ENCODE measurements around the gene MIPOL1. TPM values are rescaled to one million over a fixed set of nuclear protein-coding genes. Genes with fewer than 3 reads are reported as not detected.

The MIPOL1 gene
- total RNA-seq, 6 experiments from 2014 or later, result 6.5 to 7.7 (median 6.8) TPM

DNA sequence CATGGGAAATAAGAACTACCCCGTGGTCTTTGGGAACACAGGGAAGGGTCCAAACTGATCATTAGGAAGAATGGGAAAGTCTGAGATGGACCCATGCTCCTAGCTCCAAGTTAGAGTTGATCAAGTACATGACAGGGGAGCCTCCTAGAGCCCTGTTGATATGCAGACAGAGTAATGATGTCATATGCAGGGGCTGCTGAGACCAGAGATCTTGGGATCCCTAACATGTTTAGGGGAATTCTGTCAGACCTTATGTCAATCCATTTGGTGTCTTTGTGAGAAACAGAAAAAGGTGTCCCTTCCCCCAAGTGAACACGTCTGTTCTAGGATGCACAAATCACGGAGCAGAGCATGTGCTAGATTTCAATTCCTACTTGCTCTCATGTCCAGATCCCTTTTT, 31.9 kb upstream of the MIPOL1 start:
- TF ChIP-seq, protein P1, sequence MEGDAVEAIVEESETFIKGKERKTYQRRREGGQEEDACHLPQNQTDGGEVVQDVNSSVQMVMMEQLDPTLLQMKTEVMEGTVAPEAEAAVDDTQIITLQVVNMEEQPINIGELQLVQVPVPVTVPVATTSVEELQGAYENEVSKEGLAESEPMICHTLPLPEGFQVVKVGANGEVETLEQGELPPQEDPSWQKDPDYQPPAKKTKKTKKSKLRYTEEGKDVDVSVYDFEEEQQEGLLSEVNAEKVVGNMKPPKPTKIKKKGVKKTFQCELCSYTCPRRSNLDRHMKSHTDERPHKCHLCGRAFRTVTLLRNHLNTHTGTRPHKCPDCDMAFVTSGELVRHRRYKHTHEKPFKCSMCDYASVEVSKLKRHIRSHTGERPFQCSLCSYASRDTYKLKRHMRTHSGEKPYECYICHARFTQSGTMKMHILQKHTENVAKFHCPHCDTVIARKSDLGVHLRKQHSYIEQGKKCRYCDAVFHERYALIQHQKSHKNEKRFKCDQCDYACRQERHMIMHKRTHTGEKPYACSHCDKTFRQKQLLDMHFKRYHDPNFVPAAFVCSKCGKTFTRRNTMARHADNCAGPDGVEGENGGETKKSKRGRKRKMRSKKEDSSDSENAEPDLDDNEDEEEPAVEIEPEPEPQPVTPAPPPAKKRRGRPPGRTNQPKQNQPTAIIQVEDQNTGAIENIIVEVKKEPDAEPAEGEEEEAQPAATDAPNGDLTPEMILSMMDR (IDR thresholded peaks at IDR 0.05), result no peak
- DNase-seq, result no peak
- Mint-ChIP-seq H3K36me3 (ENCODE audit: low read depth) (no peaks in the 10 kb centered on the region), H3K9me3 (no peaks in the 10 kb centered on the region), H3K27me3 (ENCODE audit: insufficient read depth) (peaks cover 10% of the 10 kb centered on the region), H3K27ac (no peak overlapping the region), H3K4me3 (no peak overlapping the region), H3K4me1 (ENCODE audit: low read depth) (peaks cover 6% of the 10 kb centered on the region; the same call in 1 of the 2 replicates)

- Mint-ChIP-seq H3K36me3 (ENCODE audit: low read depth) (no peaks in the 10 kb centered on the region), H3K4me1 (ENCODE audit: low read depth) (peaks cover 11% of the 10 kb centered on the region), H3K27ac (no peak overlapping the region), H3K9me3 (no peaks in the 10 kb centered on the region), H3K4me3 (no peak overlapping the region), H3K27me3 (ENCODE audit: insufficient read depth) (peaks cover 10% of the 10 kb centered on the region)
- TF ChIP-seq, protein P1 (IDR thresholded peaks at IDR 0.05), result no peak
- no peak for DNase-seq
Measured at GRCh38 chr14:37167151-37168047, 30.3 kb upstream of the MIPOL1 start.

DNA sequence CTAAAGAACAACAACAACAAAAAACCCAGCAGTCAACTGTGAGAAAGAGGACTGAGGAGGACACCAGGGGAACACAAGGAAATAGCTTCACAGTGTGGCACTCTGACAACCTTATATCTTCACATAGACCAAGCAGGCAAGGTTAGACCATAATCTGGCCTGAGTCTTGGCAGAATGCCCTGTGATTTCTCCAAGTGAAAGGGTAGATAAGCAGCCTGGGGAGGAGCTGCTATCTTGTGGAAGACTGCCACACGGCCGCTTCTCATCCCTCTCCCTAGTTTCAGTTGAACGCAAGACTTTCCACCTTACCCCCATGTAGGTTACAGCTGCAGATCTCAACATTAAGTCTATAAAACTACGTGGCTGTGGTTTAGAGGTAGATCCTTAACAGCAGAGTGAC, 29.0 kb upstream of the MIPOL1 start:
- Mint-ChIP-seq H3K36me3 (ENCODE audit: low read depth) (no peaks in the 10 kb centered on the region), H3K4me3 (no peak overlapping the region), H3K27ac (no peak overlapping the region), H3K4me1 (ENCODE audit: low read depth) (peaks cover 22% of the 10 kb centered on the region), H3K9me3 (no peaks in the 10 kb centered on the region), H3K27me3 (ENCODE audit: insufficient read depth) (peaks cover 10% of the 10 kb centered on the region)
- TF ChIP-seq, protein P1 (IDR thresholded peaks at IDR 0.05), result no peak
- DNase-seq, result no peak

DNA sequence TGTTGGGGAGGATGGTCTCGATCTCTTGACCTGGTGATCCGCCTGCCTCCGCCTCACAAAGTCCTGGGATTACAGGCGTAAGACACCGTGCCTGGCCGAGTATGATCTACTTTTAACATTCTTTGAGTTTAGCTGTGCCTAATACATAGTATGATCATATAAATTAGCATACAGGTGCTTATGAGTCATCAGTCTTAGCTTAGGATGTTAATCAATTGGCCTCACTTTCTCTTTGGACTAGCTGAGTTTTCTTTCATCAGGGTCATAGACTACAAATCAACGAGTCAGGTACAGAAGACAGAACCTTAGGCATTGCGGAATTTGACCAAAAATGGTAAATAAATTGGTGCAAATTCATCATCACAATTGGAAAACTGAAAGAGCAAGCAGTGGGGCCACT, 27.5 kb upstream of the MIPOL1 start:
- no peak overlapping the region for H3K4me3 Mint-ChIP-seq
- H3K9me3 Mint-ChIP-seq, result no peaks in the 10 kb centered on the region
- TF ChIP-seq, protein P1 (IDR thresholded peaks at IDR 0.05), result no peak
- H3K27ac Mint-ChIP-seq, result no peak overlapping the region
- peaks cover 22% of the 10 kb centered on the region for H3K4me1 Mint-ChIP-seq (ENCODE audit: low read depth)
- DNase-seq, result no peak
- H3K36me3 Mint-ChIP-seq (ENCODE audit: low read depth), result no peaks in the 10 kb centered on the region
- peaks cover 10% of the 10 kb centered on the region for H3K27me3 Mint-ChIP-seq (ENCODE audit: insufficient read depth)

DNA sequence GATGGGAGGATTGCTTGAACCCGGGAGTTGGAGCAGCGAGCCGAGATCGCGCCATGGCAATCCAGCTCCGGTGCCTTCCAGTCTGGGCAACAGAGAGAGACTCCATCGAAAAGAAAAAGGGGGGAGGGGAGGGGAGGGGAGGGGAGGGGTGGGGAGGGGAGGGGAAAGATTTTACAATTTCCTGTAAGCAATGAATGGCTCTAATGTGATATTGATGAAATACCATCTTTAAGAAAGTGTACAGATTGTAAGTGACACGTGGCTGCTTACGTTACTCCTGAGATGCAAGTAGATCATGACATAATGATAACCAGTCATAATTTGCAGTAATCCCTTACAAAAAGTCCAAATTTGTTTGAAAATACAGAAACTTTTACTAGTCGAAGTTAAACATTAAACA, 26.7 kb upstream of the MIPOL1 start:
- DNase-seq, result no peak
- Mint-ChIP-seq H3K4me3 (no peak overlapping the region), H3K27ac (no peak overlapping the region), H3K4me1 (ENCODE audit: low read depth) (peaks cover 22% of the 10 kb centered on the region), H3K9me3 (no peaks in the 10 kb centered on the region), H3K36me3 (ENCODE audit: low read depth) (no peaks in the 10 kb centered on the region), H3K27me3 (ENCODE audit: insufficient read depth) (peaks cover 5% of the 10 kb centered on the region; the same call in 1 of the 2 replicates)
- TF ChIP-seq, protein P1 (IDR thresholded peaks at IDR 0.05), result no peak

All from HFFc6 (cell line).